Mucosa of descending colon (tissue), 3 donors: ENCODE data around the gene DPP6. TPM values are rescaled to one million over a fixed set of nuclear protein-coding genes. Genes with fewer than 3 reads are reported as not detected.

Experiments
- ATAC-seq: fragments of 200-7000 bp; cut with Tn5 transposase; one replicate; pipeline ENCODE4 v1.9.1; 2020; ENCODE audit warnings: mild to moderate bottlenecking, moderate library complexity
- DNase-seq, 3 donors: peaks; one replicate each; pipeline ENCODE4 v3.0.0-alpha.2; 2020
- H3K36me3 ChIP-seq: fragments of 200-600 bp; one replicate; pipeline ENCODE4 v1.8.0; 2021; ENCODE audit warnings: low read depth, mild to moderate bottlenecking
- H3K4me1 ChIP-seq: fragments of 200-600 bp; one replicate; pipeline ENCODE4 v1.8.0; 2021; ENCODE audit warnings: low read depth, mild to moderate bottlenecking
- H3K4me3 ChIP-seq: fragments of 200-600 bp; one replicate; pipeline ENCODE4 v1.8.0; 2021; ENCODE audit warnings: mild to moderate bottlenecking
- H3K9me3 ChIP-seq: fragments of 200-600 bp; one replicate; pipeline ENCODE4 v1.8.0; 2021; ENCODE audit warnings: mild to moderate bottlenecking
- intact Hi-C, 2 donors: fragments of 100-400 bp; cut with DNase I in 1 of 2; cut with micrococcal nuclease in 1 of 2; formaldehyde crosslinking; loops; one replicate each; pipeline versions ENCODE4 v1.11.0 to v1.11.1; 2022; cut with DNase I, micrococcal nuclease
- total RNA-seq, 3 donors: library from RNA; stranded (reverse); fragmentation: NEBNext Ultra II Directional in 2 of 3; extraction: Animal tissue kit (Norgen Biotek cat#: 25700) in 2 of 3; gene quantifications; one replicate each; pipeline versions ENCODE4 v1.2.1 to v1.2.4, GENCODE V29; 2021 to 2023
- TF ChIP-seq, protein P1 (sequence below): fragments of 200-600 bp; IDR thresholded peaks from one replicate; pipeline ENCODE4 v1.8.0; 2022; ENCODE audit warnings: antibody characterized with exemption, mild to moderate bottlenecking
- donor health status: DM: no; HTN: no; CAD: no; lungs with moderate emphysema.
- donor health status: DM: no; HTN: no; CAD: no.
- donor health status: DM: no; HTN: yes; CAD: no.

DPP6 gene
- total RNA-seq, 3 donors from 2014 or later, result 1.3 to 33.8 (median 1.5) TPM

DNA sequence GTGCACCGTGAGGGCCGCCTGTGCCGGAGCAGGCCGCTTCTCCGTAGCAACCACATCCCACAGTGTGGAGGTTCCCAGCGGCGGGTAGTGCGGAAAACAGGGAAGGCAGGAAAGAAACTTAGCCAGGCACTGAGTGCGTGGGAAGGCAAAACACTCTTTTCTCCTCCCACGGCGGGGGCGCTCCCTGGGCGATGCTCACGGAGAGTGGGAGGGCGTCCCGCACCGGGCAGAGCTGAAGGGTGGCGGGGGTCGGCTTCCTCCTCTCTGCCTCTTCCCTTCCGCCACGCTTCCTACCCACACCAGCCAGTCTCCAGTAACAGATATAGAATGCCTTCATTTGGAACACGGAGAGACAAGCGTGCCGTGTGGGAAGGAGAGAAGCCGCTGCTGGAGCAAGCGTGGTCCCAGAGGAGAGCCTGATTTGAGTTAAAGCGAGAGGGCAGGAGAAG lies 698.2 kb downstream of the DPP6 start:
- H3K4me3 ChIP-seq, result no peak overlapping the region
- intact Hi-C loops, result no loop called here
- no peaks in the 10 kb centered on the region for H3K36me3 ChIP-seq
- no peaks in the 10 kb centered on the region for H3K9me3 ChIP-seq
- DNase-seq (no peak), ATAC-seq (no peak)
- H3K4me1 ChIP-seq, result no peaks in the 10 kb centered on the region
- TF ChIP-seq, protein P1, sequence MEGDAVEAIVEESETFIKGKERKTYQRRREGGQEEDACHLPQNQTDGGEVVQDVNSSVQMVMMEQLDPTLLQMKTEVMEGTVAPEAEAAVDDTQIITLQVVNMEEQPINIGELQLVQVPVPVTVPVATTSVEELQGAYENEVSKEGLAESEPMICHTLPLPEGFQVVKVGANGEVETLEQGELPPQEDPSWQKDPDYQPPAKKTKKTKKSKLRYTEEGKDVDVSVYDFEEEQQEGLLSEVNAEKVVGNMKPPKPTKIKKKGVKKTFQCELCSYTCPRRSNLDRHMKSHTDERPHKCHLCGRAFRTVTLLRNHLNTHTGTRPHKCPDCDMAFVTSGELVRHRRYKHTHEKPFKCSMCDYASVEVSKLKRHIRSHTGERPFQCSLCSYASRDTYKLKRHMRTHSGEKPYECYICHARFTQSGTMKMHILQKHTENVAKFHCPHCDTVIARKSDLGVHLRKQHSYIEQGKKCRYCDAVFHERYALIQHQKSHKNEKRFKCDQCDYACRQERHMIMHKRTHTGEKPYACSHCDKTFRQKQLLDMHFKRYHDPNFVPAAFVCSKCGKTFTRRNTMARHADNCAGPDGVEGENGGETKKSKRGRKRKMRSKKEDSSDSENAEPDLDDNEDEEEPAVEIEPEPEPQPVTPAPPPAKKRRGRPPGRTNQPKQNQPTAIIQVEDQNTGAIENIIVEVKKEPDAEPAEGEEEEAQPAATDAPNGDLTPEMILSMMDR, result no peak

DNA sequence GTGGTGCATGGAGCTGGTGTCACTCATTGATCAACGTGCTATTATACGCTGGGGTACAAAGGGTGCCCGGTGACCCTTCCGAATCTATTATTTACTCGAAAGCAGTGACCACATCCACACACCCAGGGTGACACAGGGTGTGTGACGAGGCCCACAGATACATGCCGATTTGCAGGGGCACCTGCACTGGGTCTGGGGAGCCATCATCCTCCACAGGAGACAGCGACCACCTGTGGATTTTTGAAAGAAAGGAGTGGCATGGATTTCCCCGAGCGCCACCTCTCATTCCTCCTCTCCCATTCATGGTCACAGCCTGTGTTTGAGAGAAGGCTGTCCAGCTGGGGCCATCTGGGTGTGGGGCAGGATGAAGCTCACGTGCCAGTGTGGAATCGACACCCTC lies 701.0 kb downstream of the DPP6 start:
- no peak for ATAC-seq
- intact Hi-C loops, result no loop called here
- H3K4me3 ChIP-seq, result no peak overlapping the region

DNA sequence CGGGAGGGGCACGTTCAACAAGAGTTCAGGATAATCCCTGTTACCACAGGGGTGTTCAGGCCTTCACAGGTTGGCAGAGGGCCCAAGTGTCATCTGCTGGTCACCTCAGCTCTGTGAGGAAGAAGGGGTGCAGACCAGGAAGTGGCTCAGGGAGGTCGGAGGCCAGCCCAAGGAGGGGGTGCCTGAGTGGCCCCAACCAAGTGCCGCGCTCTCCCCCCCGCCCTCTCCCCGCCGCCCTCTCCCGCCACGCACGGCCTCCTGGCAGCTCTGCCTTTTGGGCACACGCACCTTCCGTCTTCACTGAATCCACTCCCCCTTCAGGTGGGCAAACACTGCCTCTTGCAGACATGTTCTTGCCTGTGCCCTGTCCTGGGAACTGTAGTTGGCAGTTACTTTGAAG lies 705.6 kb downstream of the DPP6 start:
- H3K9me3 ChIP-seq, result no peaks in the 10 kb centered on the region
- no peak for DNase-seq
- H3K4me3 ChIP-seq, result no peak overlapping the region
- no peaks in the 10 kb centered on the region for H3K36me3 ChIP-seq
- intact Hi-C loops, result no loop called here
- H3K4me1 ChIP-seq, result no peaks in the 10 kb centered on the region
- TF ChIP-seq, protein P1, result no peak
- ATAC-seq, result no peak

More for the DNA sequence above, 701.0 kb downstream of the DPP6 start:
- Histone ChIP-seq H3K4me1 (no peaks in the 10 kb centered on the region), H3K36me3 (no peaks in the 10 kb centered on the region), H3K9me3 (no peaks in the 10 kb centered on the region)
- no peak for DNase-seq
- TF ChIP-seq, protein P1, result no peak

GRCh38 chr7:154759989-154760388 lies 707.8 kb downstream of the DPP6 start:
- no peak overlapping the region for H3K4me3 ChIP-seq
- H3K9me3 ChIP-seq, result no peaks in the 10 kb centered on the region
- intact Hi-C loops, result no loop called here
- ATAC-seq (no peak), DNase-seq (no peak)
- TF ChIP-seq, protein P1, result no peak
- H3K4me1 ChIP-seq, result no peaks in the 10 kb centered on the region
- H3K36me3 ChIP-seq, result no peaks in the 10 kb centered on the region

DNA sequence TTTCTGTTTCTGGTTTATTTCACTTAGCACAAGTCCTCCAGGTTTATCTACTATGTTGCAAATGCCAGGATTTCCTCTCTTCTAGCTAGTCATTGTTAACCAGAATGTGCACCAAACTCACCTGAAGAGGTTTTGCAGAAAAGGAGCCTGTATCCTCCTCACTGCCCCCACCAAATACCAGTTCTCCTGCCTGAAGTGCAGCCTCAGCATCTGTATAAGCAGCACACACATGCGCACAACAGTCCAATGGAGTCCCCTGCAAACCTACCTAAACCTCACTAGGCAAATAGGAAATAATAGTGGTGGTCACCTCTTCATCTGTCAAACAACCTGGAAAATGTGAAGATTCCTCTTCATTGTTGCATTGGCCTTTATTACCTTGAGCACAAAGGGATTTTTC lies 712.9 kb downstream of the DPP6 start:
- intact Hi-C loops, result no loop called here
- no peak for ATAC-seq

More for the DNA sequence above, 712.9 kb downstream of the DPP6 start:
- DNase-seq, result no peak
- H3K4me1 ChIP-seq, result no peaks in the 10 kb centered on the region
- TF ChIP-seq, protein P1, result no peak
- no peak overlapping the region for H3K4me3 ChIP-seq
- H3K36me3 ChIP-seq, result peaks cover 3% of the 10 kb centered on the region
- no peaks in the 10 kb centered on the region for H3K9me3 ChIP-seq
